GM18858 (cell line): Measurements from ENCODE around the gene CXCL16.

Source experiments
- ATAC-seq: cut with Tn5 transposase; IDR thresholded peaks from one replicate; pipeline ENCODE4 v1.9.1; 2021; ENCODE audit not compliant: unreplicated experiment

The CXCL16 gene

GRCh38 chr17:4751932-4752331 is 12.2 kb upstream of the CXCL16 start:
- no peak for ATAC-seq

- ATAC-seq, result no peak
These were observed 10.9 kb upstream of the CXCL16 start for GRCh38 chr17:4750606-4751005.

GRCh38 chr17:4748686-4749085 is 9.0 kb upstream of the CXCL16 start:
- no peak for ATAC-seq

- no peak for ATAC-seq
These were observed 8.1 kb upstream of the CXCL16 start for GRCh38 chr17:4747847-4748246.

GRCh38 chr17:4744999-4745969 is 5.6 kb upstream of the CXCL16 start:
- ATAC-seq, result no peak

- ATAC-seq, result no peak
These were observed 4.2 kb upstream of the CXCL16 start for GRCh38 chr17:4743898-4744297.

GRCh38 chr17:4743216-4743615 is 3.5 kb upstream of the CXCL16 start:
- no peak for ATAC-seq

- no peak for ATAC-seq
These were observed 2.9 kb upstream of the CXCL16 start for GRCh38 chr17:4742629-4743028.

- ATAC-seq, result no peak
These were observed 2.4 kb upstream of the CXCL16 start for GRCh38 chr17:4742133-4742532.

- no peak for ATAC-seq
These were observed 1.8 kb upstream of the CXCL16 start for GRCh38 chr17:4741544-4741943.

- no peak for ATAC-seq
These were observed 856 bp upstream of the CXCL16 start for GRCh38 chr17:4740584-4740983.

GRCh38 chr17:4740025-4740351 is 260 bp upstream of the CXCL16 start:
- ATAC-seq, result no peak

GRCh38 chr17:4738136-4739121 is 1.3 kb downstream of the CXCL16 start:
- ATAC-seq, result no peak

GRCh38 chr17:4735876-4736651 is 3.7 kb downstream of the CXCL16 start:
- no peak for ATAC-seq

- no peak for ATAC-seq
These were observed 4.8 kb downstream of the CXCL16 start for GRCh38 chr17:4734857-4735475.

GRCh38 chr17:4733073-4733531 is 6.6 kb downstream of the CXCL16 start:
- ATAC-seq, result no peak

- no peak for ATAC-seq
These were observed 11.6 kb downstream of the CXCL16 start for GRCh38 chr17:4728124-4728523.

- no peak for ATAC-seq
These were observed 13.9 kb downstream of the CXCL16 start for GRCh38 chr17:4725646-4726310.

GRCh38 chr17:4724650-4725049 is 15.1 kb downstream of the CXCL16 start:
- ATAC-seq, result no peak

- no peak for ATAC-seq
These were observed 17.0 kb downstream of the CXCL16 start for GRCh38 chr17:4722678-4723240.
